Gastrocnemius medialis (tissue), 4 donors: ENCODE results near the gene ITGAL. TPM values are rescaled to one million over a fixed set of nuclear protein-coding genes. Genes with fewer than 3 reads are reported as not detected.

Experiments
- ATAC-seq, 2 donors: fragments of 150-250 bp; one replicate each; pipeline ENCODE4 v1.9.1; 2016
- DNase-seq, 2 donors: peaks; one replicate each; pipeline ENCODE4 v3.0.0-alpha.2; 2019
- H3K27ac ChIP-seq, 4 donors: fragments of 200-600 bp; sonication (generic); 1 replicate in 1 of 4; 2 replicates in 3 of 4; pipeline ENCODE4 v1.5.1; 2016 to 2018; ENCODE audit warnings: mild to moderate bottlenecking in 2 of 4, moderate library complexity in 1 of 4
- H3K27me3 ChIP-seq, 3 donors: fragments of 200-600 bp; sonication (generic) in 2 of 3; 1 replicate in 1 of 3; 2 replicates in 2 of 3; pipeline versions ENCODE4 v1.5.1 to v1.6.0; 2016 to 2019; ENCODE audit warnings: mild to moderate bottlenecking in 1 of 3, moderate library complexity in 1 of 3
- H3K36me3 ChIP-seq, 2 donors: fragments of 200-600 bp; sonication (generic) in 1 of 2; one replicate each; pipeline ENCODE4 v1.5.1; 2017 to 2018
- H3K4me1 ChIP-seq, 2 donors: fragments of 200-600 bp; sonication (generic) in 1 of 2; one replicate each; pipeline ENCODE4 v1.5.1; 2016 to 2017; ENCODE audit warnings: mild to moderate bottlenecking in 2 of 2
- H3K4me3 ChIP-seq, 4 donors: fragments of 200-600 bp; sonication (generic) in 3 of 4; 1 replicate in 1 of 4; 2 replicates in 3 of 4; pipeline ENCODE4 v1.5.1; 2016 to 2019; ENCODE audit warnings: mild to moderate bottlenecking in 2 of 4
- H3K9me3 ChIP-seq, 3 donors: fragments of 200-600 bp; sonication (generic) in 2 of 3; 1 replicate in 1 of 3; 2 replicates in 2 of 3; pipeline ENCODE4 v1.5.1; 2016 to 2019
- POLR2A ChIP-seq, 2 donors: fragments of 450-650 bp; IDR thresholded peaks; one replicate each; pipeline ENCODE4 v1.6.1; 2017; ENCODE audit warnings: antibody characterized with exemption in 2 of 2, mild to moderate bottlenecking in 2 of 2, moderate library complexity in 2 of 2
- in situ Hi-C, 4 donors: fragments of 200-750 bp; cut with MboI; loops; one replicate each; pipeline versions ENCODE4 v1.15.0 to v1.8.0; 2017; ENCODE audit warnings: low sequenced_read_pairs in 4 of 4
- intact Hi-C: fragments of 100-400 bp; cut with DNase I; formaldehyde crosslinking; loops from one replicate; pipeline ENCODE4 v1.15.1; 2023; ENCODE audit warnings: low total_unique reads
- total RNA-seq, 4 donors: library from RNA; depleted of rRNA; stranded (reverse); fragments of >200 nt; gene quantifications; one replicate each; pipeline versions ENCODE4 v1.1.0 to v1.2.3, GENCODE V29; 2016
- TF ChIP-seq, protein P1 (sequence below), 5 experiments: fragments of 450-650 bp in 3 of 5; fragments of 200-600 bp in 2 of 5; sonication (generic) in 2 of 5; IDR thresholded peaks in 4 of 5; conservative IDR thresholded peaks in 1 of 5; 1 replicate in 4 of 5; 2 replicates in 1 of 5; pipeline ENCODE4 v1.5.1; 2016 to 2019; ENCODE audit warnings: antibody characterized with exemption in 5 of 5, mild to moderate bottlenecking in 3 of 5, moderate library complexity in 3 of 5

Gene ITGAL
- 1 to 10 TPM in 1 of 4 donors, under 1 TPM in 2, not detected in 1; 0.16 to 1.9 (median 0.86) TPM for total RNA-seq

DNA sequence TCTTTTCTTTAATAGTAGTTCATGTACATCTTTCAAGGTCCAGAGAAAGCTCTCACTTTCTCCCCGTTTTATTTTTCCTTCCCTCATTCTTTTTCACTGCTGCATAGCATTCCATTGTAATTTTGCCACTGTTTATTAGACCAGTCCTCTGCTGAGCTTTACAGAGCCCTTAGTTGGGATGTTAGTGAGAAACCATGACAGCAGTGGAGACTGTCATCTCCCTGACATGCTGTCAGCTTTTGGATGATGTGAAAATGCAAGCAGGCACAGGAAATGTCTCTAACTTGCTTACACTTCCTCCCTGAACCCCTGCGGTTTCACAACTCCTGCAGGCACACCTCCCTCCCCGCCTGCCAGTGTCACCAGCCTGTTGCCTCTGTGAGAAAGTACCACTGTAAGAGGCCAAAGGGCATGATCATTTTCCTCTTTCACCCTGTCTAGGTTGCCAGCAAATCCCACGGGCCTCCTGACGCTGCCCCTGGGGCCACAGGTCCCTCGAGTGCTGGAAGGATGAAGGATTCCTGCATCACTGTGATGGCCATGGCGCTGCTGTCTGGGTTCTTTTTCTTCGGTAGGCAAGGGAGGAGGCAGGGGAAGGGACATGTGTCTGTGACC lies at the start of gene ITGAL:
ITGAL (plus strand) TSS at position 415 of the 615 bp plus-strand sequence; CDS start at position 511, 96 bp downstream.
- no peaks in the 10 kb centered on the region for H3K9me3 ChIP-seq
- H3K27me3 ChIP-seq = peaks cover 21 to 25% (median 23%) of the 10 kb centered on the region in 3 donors
- intact Hi-C loops = no loop called here
- in situ Hi-C loops = no loop called here
- TF ChIP-seq, protein P1, sequence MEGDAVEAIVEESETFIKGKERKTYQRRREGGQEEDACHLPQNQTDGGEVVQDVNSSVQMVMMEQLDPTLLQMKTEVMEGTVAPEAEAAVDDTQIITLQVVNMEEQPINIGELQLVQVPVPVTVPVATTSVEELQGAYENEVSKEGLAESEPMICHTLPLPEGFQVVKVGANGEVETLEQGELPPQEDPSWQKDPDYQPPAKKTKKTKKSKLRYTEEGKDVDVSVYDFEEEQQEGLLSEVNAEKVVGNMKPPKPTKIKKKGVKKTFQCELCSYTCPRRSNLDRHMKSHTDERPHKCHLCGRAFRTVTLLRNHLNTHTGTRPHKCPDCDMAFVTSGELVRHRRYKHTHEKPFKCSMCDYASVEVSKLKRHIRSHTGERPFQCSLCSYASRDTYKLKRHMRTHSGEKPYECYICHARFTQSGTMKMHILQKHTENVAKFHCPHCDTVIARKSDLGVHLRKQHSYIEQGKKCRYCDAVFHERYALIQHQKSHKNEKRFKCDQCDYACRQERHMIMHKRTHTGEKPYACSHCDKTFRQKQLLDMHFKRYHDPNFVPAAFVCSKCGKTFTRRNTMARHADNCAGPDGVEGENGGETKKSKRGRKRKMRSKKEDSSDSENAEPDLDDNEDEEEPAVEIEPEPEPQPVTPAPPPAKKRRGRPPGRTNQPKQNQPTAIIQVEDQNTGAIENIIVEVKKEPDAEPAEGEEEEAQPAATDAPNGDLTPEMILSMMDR (IDR thresholded peaks at IDR 0.05 in 4 of 5, conservative IDR thresholded peaks at IDR 0.05 in 1 of 5) = no peak
- TF ChIP-seq POLR2A (IDR thresholded peaks at IDR 0.05) = no peak
- DNase-seq (peak; percentile 10 to 31), ATAC-seq (no peak)
- H3K4me3 ChIP-seq = peak within 1 kb of the TSS in 1 of 4 donors; percentile 0
- no peak within 1 kb of the TSS for H3K27ac ChIP-seq
- no peaks in the 10 kb centered on the region for H3K36me3 ChIP-seq
- no peaks in the 10 kb centered on the region for H3K4me1 ChIP-seq

DNA sequence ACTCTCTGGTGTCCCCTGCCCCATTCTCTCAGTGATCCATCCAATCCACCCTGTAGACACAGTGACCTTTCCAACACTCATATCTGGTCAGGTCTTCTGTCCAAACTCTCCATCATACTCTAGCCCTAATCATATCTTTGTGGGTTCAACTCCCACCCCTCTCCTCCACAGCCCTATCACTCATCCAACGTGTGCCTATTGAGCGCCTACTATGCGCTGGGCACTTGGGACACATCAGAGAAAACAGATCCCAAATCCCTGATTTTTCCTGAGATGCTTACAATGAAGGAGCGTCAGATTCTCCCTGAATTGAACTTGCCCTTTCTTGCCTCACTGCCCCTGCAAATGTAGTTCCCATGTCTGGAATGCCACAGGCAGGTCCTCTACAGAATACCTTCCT lies 44.5 kb upstream of the ITGAL start:
- DNase-seq = no peak
- ATAC-seq = no peak
- intact Hi-C loops = no loop called here
- Histone ChIP-seq H3K9me3 (no peaks in the 10 kb centered on the region), H3K4me3 (no peak overlapping the region), H3K27me3 (no peaks in the 10 kb centered on the region), H3K27ac (no peak overlapping the region), H3K4me1 (peaks cover 12 to 13% of the 10 kb centered on the region in 2 donors), H3K36me3 (peaks cover 0 to 24% of the 10 kb centered on the region in 2 donors)
- TF ChIP-seq, protein P1 (IDR thresholded peaks at IDR 0.05 in 4 of 5, conservative IDR thresholded peaks at IDR 0.05 in 1 of 5) = no peak
- no peak for TF ChIP-seq POLR2A (IDR thresholded peaks at IDR 0.05)
- in situ Hi-C loops = loop anchor here in 1 of 4 donors (25.0 kb wide), 1 partner anchor 209 kb away; no protein-coding TSS in a partner anchor

DNA sequence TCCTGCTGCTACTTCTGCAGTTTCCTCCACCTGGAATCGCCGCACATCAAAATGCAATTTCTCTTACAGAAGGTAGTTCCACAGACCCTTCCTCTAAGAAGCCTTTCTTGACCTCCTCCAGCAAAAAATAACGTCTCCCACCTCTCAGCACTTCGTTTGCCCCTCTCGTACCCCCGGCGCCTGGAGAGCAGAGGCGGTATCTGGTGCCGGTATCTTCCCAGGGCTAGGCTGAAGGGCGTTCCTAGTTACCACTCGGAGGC lies 43.2 kb upstream of the ITGAL start:
- H3K27ac ChIP-seq = peak overlapping the region; percentile 77 to 84 (median 84)
- in situ Hi-C loops = loop anchor here in 1 of 4 donors (25.0 kb wide), 1 partner anchor 208 kb away; no protein-coding TSS in a partner anchor

DNA sequence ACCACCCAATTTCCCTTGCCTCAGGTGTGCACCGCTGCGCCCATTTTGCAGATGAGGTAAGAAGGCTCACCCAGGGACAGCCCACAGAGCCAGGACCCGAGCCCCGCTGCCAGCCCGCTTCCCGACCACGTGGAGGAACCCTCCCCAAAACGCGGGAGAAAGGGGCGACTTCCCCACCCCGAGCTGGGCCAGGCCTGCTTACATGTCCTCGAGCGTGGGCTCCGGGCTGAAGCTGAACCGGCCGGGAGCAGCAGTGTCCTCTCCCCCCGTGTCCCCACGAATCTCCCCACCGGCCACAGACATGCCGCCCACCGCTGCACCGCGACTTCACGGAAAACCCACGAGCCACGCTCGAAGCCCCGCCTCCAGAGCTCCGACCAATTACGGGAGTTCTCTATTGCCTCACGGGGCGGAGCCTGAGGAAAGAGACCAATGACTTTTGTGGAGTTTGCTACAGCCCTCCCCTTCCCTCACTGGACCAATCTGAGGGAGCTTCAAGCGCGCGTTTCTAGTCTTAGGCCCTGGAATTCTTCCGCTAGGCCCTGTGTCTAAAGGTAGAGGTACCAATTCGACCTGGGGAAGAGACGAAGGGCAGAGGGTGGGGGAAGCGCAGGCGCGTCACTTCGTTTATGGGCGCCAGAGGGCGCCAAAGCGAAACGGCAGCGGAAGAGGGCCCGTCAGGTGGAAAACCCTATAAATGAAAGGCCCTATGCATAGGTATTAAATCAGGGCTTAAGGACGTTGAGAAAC lies 42.7 kb upstream of the ITGAL start, which contains the start of gene DCTPP1:
DCTPP1 (minus strand) TSS at position 353 of the 750 bp plus-strand sequence; CDS start at position 303, 50 bp downstream.
- TF ChIP-seq, protein P1 (IDR thresholded peaks at IDR 0.05 in 4 of 5, conservative IDR thresholded peaks at IDR 0.05 in 1 of 5) = peak; percentile 82 to 89 (median 84)
- peak; percentile 9 to 50 for TF ChIP-seq POLR2A (IDR thresholded peaks at IDR 0.05)
- H3K27me3 ChIP-seq = no peaks in the 10 kb centered on the region
- in situ Hi-C loops = loop anchor here (10.0 to 25.0 kb wide), 4 partner anchors 95 to 207 kb away; partner anchors contain the start of genes ZNF768 (in 2 of the 4) and ZNF747 (in 1 of the 4)
- peaks cover 0 to 11% of the 10 kb centered on the region in 2 donors for H3K36me3 ChIP-seq
- DNase-seq (peak; percentile 96 to 98), ATAC-seq (peak; percentile 100)
- no peaks in the 10 kb centered on the region for H3K9me3 ChIP-seq
- peaks cover 12 to 13% of the 10 kb centered on the region in 2 donors for H3K4me1 ChIP-seq
- H3K27ac ChIP-seq = peak within 1 kb of the TSS; percentile 77 to 84 (median 84)
- intact Hi-C loops = loop anchor here (1.0 to 5.0 kb wide), 3 partner anchors 15 to 197 kb away; partner anchors contain the start of gene SEPHS2
- H3K4me3 ChIP-seq = peak within 1 kb of the TSS; percentile 73 to 89 (median 82)

More for the DNA sequence above, 43.2 kb upstream of the ITGAL start:
- Histone ChIP-seq H3K27me3 (no peaks in the 10 kb centered on the region), H3K36me3 (peaks cover 0 to 11% of the 10 kb centered on the region in 2 donors), H3K9me3 (no peaks in the 10 kb centered on the region), H3K4me3 (peak overlapping the region; percentile 73 to 89 (median 82)), H3K4me1 (peaks cover 12 to 13% of the 10 kb centered on the region in 2 donors)
- no peak for DNase-seq
- intact Hi-C loops = no loop called here
- TF ChIP-seq, protein P1 (IDR thresholded peaks at IDR 0.05 in 4 of 5, conservative IDR thresholded peaks at IDR 0.05 in 1 of 5) = no peak
- no peak for TF ChIP-seq POLR2A (IDR thresholded peaks at IDR 0.05)
- no peak for ATAC-seq
